Tibial nerve (tissue), 4 donors: ENCODE measurements around the gene RTP5.

Experiments used
- EP300 ChIP-seq, 2 donors: sonication (generic); formaldehyde crosslinking; IDR thresholded peaks; one replicate each; pipeline ENCODE4 v1.6.1; 2017; ENCODE audit warnings: antibody characterized with exemption in 2 of 2, mild to moderate bottlenecking in 1 of 2
- POLR2A ChIP-seq, 2 donors: fragments of 450-650 bp; IDR thresholded peaks; one replicate each; pipeline ENCODE4 v1.6.1; 2017; ENCODE audit warnings: antibody characterized with exemption in 2 of 2, mild to moderate bottlenecking in 2 of 2, moderate library complexity in 2 of 2
- TF ChIP-seq, protein P1 (sequence below), 5 experiments: fragments of 200-600 bp in 3 of 5; fragments of 450-650 bp in 2 of 5; sonication (generic) in 3 of 5; IDR thresholded peaks; one replicate each; pipeline ENCODE4 v1.5.1; 2016 to 2019; ENCODE audit warnings: antibody characterized with exemption in 5 of 5, mild to moderate bottlenecking in 3 of 5, moderate library complexity in 2 of 5

DNA sequence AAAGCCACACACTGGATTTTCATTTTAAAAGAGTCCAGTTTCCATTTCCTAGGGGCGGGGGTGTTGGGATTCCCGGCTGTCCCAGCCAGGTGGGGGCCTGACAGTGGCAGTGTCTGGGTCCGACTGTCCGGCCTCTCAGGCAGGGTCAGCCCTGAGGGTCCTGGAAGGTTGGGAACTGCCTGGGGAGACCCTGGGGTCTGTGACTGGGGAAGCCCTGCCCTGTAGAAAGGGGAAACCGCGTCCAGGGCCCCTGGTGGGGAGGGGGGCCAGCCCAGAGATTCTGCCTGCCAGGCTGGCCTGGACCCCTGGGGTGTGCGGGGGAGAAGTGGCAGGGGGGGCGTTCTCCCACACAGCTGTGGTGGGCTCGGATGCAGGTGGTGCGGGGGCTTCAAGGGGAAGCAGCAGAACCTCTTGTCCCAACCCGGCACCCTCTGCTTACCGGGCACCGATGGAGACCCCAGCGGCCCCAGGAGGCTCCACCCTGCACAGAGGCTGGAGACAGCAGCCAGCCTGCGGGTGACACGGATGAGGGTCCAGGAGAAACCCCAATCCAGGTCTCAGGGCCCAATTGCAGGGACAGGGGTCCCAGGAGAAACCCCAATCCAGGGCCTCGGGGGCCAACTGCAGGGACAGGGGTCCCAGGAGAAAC lies 4.9 kb downstream of the RTP5 start:
- TF ChIP-seq POLR2A (IDR thresholded peaks at IDR 0.05) = no peak
- TF ChIP-seq, protein P1, sequence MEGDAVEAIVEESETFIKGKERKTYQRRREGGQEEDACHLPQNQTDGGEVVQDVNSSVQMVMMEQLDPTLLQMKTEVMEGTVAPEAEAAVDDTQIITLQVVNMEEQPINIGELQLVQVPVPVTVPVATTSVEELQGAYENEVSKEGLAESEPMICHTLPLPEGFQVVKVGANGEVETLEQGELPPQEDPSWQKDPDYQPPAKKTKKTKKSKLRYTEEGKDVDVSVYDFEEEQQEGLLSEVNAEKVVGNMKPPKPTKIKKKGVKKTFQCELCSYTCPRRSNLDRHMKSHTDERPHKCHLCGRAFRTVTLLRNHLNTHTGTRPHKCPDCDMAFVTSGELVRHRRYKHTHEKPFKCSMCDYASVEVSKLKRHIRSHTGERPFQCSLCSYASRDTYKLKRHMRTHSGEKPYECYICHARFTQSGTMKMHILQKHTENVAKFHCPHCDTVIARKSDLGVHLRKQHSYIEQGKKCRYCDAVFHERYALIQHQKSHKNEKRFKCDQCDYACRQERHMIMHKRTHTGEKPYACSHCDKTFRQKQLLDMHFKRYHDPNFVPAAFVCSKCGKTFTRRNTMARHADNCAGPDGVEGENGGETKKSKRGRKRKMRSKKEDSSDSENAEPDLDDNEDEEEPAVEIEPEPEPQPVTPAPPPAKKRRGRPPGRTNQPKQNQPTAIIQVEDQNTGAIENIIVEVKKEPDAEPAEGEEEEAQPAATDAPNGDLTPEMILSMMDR (IDR thresholded peaks at IDR 0.05) = no peak
- no peak for TF ChIP-seq EP300 (IDR thresholded peaks at IDR 0.05)
